ENCODE results near the gene MOB2.

MOB2 gene

DNA sequence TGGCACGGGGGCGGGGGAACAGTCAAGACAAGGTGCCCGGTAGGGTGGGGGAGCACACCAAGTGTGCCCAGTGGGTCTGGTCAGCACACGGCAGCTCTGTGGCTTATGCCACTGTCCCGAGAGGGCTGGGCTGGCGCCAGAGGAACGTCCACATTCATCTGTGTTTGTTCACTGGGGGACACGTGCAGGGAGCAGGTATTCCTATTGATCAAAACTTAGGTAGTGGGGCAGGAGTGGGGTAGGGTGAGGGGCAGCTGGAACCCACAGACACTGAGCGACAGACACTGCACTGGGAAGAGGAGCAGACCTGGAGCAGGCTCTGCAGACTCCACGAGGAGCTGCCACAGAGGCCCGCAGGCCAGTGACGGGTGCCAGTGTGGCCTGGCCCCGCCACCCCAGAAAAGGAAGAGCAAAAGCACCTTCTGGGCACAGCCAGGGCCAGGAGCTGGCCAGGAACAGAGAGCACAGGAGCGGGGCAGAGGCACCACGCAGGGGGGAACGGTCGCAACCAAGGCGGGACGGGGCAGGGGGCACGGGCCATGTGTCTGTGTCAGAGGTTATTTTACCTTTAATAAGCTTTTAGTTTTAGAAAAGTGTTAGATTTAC lies 2.1 kb upstream of the MOB2 start:
- in situ Hi-C loops (cut with MboI; ENCODE audit: low sequenced_read_pairs), result no loop called here

DNA sequence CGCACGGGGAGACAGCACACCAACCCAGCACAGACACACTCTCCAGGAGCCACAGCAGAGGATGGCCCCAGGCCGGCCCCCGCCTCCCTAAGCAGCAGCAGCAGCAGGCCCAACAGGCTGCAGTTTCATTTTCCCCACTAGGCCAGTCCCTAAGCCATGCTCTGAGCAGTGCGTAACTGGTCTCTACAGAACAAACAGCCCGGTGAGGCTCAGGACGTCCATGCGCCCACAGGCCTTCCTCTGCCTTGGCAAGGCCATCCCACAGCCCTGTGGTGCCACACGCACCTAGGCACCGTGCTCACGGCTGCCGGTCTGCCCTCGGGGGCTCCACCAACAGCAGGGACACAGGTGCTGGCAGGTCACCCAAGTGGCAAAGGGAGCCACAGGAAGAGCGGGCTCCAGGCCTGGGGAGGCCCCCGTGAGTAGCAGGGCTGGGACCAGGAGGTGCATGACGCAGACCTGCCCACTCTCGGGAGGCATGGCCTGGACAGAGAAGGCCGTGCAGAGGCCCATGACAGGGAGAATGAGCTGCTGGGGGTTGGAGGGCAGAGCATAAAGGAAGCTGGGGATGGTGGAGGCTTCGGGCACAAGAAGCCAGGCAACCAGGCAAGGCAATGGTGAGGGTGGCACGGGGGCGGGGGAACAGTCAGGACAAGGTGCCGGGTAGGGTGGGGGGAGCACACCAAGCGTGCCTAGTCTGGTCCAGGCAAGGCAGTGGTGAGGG lies 1.4 kb upstream of the MOB2 start:
- in situ Hi-C loops (cut with MboI; ENCODE audit: low sequenced_read_pairs), result no loop called here

DNA sequence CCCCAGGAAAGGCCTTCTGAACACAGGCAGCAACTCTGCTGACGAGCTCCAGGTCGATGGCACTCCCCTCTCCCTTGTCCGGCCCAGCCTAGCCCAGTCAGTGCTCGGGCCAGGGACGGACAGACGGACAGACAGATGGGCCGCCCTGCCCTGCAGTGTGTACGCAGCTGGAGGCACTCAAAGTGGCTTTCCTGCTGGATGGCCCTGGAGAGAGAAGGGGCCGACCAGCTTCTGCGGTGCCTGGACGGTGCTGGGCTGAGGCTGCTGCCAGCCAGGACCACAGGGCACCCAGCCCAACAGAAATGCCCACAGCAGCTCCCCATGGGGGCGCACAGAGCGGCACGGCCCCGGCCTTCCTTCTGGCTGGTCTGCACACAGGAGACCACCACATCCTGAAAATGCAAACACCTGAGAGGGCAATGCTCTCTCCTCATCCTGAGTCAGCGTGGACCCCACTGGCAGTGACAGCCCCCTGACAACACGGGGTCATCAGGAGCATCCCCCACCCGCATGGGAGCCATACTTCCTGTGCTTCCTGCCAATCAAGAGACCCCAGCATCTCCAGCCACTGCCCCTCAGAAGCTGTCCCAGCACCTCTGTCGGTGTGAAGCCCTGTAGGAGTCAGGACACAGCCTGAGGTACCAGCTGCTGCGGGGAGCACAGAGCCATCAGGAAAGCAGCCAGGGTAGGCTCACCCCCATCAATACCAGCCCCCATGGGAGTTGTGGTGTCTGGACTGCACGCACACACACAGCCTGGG lies 692 bp upstream of the MOB2 start:
- in situ Hi-C loops (cut with MboI; ENCODE audit: low sequenced_read_pairs), result no loop called here

DNA sequence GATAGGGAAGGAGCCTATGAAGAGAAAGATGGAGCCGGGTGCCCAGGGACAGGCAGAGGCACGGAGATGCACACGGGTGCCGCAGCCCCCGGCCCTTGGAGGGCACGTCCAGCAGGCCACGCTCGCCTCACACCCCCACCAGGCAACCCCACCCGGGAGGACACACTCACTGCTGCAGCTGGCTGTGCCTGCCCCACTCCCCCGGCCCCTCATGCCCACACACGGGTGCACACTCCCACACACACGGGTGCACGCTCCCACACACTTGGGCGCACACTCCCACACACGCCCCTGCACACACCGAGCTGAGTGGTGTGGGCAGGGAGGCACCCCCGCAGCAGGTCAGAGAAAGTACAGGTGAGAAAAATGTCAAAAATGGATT lies 1.1 kb downstream of the MOB2 start:
- in situ Hi-C loops (cut with MboI; ENCODE audit: low sequenced_read_pairs), result no loop called here

DNA sequence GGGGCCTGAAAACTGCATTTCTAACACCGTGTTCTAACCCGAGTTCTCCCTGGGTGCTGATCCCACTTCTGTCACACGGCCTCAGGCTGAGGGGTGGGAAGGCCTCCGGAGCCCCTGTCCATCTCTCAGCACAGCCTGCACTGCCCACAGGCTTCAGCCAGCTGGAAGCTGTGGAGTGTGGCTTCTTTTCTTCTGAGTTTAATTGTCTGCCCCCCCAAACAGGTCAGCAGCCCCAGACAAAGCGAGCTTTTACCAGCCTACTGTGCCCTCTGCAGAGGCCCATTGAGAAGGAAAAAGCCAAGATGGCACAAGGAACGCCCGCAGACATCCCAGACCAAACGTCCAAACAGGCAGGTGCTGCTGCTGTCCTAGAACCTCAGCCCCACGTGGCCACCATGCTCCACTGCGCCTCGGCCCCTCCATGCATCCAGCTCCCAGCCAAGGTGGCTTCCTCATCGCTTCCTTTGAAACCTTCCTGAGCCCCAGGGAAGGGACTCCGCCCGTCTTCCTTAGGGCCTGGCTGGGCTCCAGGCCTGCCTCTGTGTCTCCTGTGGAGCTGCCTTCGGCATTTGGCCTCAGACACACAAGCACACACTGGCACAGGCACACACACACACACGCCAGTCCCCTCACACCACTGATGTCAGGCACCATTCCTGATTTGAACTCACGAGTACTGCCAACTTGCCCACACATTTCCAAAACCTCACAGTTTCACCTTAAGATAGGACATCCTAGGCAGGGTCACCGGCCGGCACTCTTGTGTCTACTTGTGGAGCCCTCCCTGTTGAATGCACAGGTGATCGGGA lies 1.7 kb downstream of the MOB2 start:
- in situ Hi-C loops (cut with MboI; ENCODE audit: low sequenced_read_pairs), result no loop called here

DNA sequence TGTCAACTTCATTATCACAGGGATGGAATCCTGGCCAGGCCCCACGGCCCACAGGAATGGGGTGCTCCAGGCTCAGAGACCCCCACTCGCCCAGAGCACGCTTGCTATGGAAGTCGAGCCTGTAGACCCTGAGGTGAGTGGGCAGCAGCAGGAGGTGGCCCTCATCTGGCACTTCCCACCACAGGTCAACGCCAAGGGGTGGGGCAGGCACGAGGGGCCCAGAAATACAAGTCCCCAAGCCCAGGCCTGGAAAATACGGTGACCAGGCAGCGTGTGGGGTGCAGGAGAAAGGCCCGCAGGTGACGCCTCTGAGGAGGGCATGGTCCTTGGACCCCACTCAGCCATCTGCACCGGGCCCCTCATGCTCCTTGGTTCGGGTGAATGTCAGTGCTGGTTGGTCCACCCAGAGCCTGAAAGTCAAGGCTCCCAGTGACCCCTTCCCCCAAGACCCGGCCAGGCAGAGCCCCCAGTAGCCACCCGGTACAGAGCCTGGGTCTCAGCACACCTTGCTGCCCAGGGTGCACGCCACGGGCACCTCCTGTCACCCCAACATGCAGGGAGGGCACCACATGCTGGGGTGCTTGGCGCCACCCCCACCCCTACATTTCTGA lies 2.4 kb downstream of the MOB2 start:
- in situ Hi-C loops (cut with MboI; ENCODE audit: low sequenced_read_pairs), result no loop called here

DNA sequence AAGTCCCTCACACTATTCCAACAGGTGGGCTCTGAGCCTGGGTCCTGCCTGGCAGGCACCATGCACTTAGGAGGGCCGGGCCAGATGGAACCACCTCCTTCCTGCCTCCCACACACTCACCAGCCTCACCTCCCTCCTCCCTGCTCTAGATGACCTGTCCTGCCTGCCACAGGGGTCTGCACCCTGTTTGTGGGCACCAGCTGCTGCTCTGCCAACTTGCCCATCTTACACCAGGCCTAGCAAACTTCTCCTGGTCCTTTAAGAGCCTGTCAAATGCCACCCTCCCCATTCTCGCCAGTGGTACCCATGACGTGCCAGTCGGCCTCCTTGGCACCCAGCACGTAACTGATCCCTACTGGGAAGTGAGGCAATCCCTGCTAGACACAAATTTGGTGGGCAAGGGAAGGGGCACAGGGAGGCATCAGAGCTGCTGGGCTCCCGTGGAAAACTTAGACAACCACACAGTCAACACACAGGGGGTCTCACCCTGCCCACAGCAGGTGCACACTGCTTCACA lies 3.1 kb downstream of the MOB2 start:
- in situ Hi-C loops (cut with MboI; ENCODE audit: low sequenced_read_pairs), result no loop called here

DNA sequence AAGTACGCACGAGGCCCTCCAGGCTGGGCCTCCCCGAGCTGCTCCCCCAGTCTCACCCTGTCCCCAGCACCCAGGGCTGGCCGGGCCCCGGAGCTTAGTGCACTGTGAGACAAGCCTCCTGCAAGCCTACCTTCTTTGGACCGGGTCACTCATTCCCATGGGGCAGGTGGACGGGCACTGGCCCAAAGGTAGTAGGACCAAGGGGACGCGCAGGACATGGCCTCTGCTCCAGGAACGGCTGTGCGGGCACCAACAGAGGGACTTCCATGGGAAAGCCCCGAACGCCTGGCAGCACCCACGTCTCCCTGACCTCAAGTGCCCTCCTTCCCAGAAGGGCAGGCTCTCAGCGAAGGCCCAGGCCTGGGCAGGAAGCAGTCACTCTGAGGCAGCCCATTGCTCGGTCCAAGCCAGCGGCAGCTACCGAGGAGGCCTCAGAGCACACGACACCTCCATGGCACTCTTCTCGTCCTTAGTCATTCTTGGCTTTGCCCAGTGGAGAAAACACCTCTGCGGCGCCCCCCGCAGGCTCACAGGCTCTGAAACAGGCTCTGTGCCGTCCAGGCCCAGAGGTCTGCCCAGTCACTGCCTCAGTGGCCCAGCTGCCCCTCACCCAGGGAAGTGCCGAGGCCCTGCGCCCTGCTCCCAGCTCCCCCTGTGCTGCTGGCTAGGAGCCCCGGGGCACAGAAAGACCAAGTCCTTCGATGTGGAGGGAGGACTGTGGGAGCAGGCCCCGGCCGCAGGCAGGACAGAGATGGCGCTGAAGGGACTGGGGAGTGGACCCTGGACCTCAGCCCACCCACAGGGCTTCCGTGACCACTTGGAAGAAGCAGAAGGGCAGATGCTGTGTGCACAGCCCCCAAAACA lies 3.8 kb downstream of the MOB2 start:
- in situ Hi-C loops (cut with MboI; ENCODE audit: low sequenced_read_pairs), result no loop called here

DNA sequence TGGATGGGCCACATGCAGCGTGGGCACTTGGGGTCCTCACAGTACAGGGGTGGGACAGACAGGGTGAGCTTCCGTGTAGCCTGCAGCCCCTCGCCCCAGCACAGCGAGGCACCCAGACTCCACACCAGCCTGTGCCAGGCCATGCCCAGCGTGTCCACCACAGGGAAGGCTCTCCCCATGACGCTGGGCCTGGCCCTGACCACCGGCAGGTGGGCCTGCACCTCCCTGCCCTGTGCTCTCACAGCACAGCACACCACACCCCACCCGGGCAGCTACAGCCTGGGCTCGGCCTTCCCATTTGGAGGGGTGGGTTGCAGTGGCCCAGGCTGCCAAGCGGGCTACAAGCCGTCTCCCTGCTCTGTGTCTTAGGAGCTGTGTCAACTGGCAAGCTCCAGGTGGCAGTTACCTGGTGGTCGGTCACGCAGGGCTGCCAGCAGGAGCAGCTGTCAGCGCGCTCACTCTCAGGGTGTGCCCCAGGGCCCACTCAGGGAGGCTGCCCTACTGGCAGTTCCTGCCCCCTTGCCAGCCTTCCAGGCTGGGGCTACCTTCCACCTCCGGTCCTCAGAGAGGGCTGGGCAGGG lies 4.6 kb downstream of the MOB2 start:
- in situ Hi-C loops (cut with MboI; ENCODE audit: low sequenced_read_pairs), result no loop called here

DNA sequence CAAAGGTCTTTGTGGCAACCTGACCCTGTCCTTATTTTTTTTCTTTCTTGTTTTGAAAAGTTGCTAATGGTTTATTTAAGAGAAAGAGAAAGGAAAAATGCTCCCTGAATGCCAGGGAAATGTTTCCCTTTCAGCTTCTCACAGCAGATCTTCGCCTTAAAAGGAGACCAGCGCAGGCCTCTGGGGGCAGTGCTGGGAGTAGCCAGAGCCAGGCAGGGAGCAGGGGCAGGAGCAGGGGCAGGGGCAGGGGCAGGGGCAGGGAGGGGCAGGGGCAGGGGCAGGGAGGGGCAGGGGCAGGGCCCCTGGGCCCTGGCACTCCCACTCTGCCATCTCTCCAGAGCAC lies 5.1 kb downstream of the MOB2 start:
- in situ Hi-C loops (cut with MboI; ENCODE audit: low sequenced_read_pairs), result no loop called here

DNA sequence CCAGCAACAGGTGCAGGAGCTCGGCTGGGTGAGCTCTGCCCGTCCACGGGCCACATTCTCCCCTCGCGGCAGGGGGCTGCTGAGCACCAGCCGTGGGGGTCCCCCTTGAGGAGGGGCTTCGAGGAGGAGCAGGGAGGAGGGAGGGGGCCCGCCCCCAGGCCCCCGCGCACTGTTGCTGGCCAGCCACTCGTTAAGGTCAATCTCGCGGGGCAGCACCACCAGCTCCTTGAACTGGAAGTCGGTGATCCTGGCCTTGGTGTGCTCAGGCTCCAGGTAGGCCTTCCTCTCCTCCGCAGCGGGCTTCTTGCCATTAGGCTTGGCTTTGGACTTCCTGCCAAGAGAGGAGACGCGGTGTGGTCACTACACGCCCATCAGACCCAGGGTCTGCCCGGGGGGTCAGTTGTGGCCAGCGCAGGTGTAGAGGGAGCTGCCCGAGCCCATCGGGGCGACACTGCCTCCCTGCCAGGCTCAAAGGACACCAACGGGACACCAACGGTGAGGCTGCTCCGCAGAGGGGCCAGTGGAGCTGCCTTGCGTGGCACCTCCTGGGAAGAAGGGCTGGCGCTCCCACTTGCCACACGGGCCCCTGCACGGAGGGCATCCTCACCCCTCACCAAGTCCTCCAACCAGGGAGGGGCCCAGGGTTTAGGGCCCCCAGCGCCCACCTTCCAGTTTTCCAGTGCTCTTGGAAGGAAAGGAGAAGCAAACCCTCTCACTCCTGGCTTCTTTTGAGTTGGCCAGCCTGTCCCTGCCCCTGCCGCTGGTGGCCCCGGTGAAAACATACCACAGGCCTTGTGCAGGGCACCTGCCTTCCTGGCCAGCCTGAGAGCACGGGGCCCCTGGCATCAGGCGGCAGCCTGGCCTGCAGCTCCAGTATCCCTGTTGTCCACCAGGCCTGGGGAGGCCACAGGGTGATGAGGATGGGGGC lies 5.8 kb downstream of the MOB2 start:
- in situ Hi-C loops (cut with MboI; ENCODE audit: low sequenced_read_pairs), result no loop called here

DNA sequence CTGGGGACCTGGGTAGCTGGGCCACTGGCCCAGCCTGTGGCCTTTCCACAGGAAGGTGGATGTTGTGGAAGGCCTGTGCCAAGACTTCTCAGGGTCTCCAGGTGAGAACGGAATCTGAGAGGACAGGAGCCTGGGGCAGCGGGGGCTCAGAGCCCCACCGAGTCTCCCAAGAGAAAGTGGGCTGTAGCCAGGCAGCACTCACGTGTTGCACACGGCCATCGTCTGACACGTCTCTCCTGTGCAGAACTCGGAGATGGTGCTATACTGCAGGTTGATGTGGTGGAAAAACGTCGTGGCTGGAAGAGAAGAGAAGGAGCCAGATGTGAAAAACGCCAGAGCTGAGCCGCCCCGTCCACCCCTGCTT lies 6.4 kb downstream of the MOB2 start:
- in situ Hi-C loops (cut with MboI; ENCODE audit: low sequenced_read_pairs), result no loop called here

DNA sequence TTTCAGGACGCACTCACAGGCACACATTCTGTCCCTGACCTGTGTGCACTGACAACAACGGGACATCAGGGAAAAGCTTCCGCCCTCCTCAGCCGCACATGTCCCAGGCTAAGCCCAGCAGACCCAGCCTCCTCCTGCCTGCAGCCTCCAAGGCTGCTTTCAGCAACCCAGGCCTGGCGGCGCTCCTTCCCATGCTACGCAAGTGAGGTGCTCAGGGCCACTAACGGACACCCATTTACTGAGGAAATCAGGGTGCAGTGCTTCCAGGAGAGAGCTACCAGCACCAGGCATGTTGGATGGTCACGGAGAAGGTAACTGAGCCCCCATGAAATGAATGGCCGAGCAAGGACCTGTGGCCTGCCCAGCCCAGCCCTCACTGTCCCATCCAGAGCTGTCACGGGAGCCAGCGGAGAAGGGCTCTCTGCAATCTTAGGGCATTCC lies 6.9 kb downstream of the MOB2 start:
- in situ Hi-C loops (cut with MboI; ENCODE audit: low sequenced_read_pairs), result no loop called here

DNA sequence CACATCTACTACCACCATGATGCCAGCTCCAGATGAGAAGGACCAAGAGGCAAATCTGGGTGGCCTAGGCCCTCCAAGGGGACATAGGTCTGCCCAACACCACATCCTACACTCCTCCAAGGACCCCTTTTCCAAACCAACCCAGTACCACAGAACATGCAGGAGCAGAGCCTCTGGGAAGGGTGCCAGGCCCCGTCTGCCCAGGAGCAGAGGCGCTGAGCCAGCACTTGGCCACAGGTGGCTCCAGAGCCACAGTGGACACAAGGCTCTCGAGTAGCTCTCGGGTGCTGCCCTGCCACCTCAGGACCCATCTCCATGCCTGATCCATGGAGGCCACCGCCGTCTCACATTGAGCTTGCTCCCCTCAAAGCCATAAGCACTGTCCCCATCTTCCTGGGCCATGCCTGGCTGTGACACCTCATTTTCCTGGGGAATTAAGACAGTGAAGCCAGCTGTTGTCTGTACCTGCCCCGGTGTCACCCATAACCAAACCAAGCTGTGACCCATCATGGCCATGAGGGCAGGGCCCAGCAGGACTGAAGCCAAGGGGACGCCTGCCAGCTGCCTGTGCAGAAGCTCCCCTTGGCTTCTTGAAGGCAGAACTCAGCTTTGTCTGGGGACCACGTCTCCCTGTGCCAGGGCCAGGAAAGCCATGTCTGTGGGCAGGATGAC lies 7.4 kb downstream of the MOB2 start:
- in situ Hi-C loops (cut with MboI; ENCODE audit: low sequenced_read_pairs), result no loop called here

DNA sequence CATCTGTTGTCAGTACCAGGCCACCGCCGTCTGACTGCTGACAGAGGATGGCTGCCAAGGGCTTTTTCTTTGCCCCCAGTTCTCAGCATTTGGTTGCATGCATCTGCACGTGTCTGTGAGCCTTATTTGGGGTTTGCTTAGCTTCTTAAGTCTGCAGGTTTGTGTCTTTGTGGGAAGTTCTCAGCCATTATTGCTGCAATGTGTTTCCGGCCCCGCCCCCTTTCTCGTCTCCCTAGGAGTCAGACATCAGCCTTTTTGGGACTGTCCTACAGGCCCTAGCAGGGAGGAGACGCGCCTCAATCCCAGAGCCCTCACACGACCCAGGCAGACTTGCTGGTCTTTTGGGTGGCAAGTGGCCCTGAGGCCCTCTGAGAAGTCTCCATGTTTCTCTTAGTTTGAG lies 8.0 kb downstream of the MOB2 start:
- in situ Hi-C loops (cut with MboI; ENCODE audit: low sequenced_read_pairs), result no loop called here

DNA sequence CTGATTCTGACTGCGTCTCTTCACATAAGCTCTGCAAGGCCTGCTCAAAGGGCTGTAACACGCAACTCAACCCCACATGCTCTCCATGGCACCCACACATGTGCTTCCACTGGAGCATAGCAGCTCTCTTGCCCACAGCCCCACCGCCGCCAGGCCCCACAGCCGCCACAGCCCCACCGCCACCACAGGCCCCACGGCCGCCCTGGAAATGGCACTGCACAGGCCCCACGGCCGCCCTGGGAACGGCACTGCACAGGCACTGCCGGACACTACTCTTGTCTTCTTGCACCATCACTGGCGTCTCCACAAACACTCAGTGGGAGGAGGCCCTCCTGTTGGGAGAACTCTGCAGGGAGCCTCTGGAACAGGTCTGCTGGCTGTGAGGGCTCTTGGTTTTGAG lies 8.6 kb downstream of the MOB2 start:
- in situ Hi-C loops (cut with MboI; ENCODE audit: low sequenced_read_pairs), result no loop called here

DNA sequence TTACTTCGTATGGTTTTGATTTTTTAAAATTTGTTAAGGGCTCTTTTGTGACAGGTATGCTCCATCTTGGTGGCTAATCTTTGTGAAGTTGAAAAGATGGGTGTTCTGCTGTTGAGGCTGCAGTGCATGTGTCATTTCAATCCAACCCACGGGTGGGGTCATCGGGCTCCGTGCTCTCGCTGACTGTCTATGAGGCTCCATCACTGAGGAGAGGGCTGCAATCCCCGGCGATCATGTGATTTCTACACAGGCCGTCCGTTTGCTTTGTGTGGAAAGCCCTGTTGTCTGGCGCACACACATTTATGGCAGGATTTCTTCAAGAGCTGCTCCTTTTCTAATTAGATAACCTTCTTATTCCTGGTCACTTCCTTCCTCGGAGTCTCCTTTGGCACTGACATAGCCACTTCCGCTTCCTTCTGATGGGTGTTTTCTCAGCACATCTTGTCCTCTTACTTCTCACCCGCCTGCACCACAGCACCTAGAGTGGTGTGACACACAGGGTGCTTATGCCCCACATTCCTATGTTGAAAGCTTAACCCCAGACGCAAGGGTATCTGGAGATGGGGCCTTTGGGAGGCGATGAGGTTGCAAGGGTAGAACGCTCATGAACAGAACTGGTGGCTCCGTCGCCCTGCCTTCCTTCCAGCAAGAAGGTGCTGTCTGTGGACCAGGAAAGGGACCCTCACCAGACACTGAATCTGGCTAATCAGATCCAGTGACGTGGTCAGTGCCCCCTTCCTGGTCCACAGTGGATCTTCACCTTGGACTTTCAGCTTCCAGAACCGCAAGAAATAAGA lies 9.4 kb downstream of the MOB2 start:
- in situ Hi-C loops (cut with MboI; ENCODE audit: low sequenced_read_pairs), result no loop called here
